Neural cell (in vitro differentiated cells): Measurements from ENCODE around the gene ACYP2.

Experiments used
- POLR2AphosphoS5 ChIP-seq: IDR thresholded peaks from 2 replicates; pipeline ENCODE4 v1.6.1; 2012
- TAF1 ChIP-seq: IDR thresholded peaks from 2 replicates; pipeline ENCODE4 v1.6.1; 2012; ENCODE audit warnings: low read depth
- TF ChIP-seq, protein P1 (sequence below): fragments of 450-650 bp; IDR thresholded peaks from 2 replicates; pipeline ENCODE4 v1.5.1; 2014; ENCODE audit warnings: antibody characterized with exemption, mild to moderate bottlenecking, moderate library complexity; ENCODE audit not compliant: poor library complexity, severe bottlenecking

- TF ChIP-seq TAF1 (no peak), POLR2AphosphoS5 (no peak)
- TF ChIP-seq, protein P1, sequence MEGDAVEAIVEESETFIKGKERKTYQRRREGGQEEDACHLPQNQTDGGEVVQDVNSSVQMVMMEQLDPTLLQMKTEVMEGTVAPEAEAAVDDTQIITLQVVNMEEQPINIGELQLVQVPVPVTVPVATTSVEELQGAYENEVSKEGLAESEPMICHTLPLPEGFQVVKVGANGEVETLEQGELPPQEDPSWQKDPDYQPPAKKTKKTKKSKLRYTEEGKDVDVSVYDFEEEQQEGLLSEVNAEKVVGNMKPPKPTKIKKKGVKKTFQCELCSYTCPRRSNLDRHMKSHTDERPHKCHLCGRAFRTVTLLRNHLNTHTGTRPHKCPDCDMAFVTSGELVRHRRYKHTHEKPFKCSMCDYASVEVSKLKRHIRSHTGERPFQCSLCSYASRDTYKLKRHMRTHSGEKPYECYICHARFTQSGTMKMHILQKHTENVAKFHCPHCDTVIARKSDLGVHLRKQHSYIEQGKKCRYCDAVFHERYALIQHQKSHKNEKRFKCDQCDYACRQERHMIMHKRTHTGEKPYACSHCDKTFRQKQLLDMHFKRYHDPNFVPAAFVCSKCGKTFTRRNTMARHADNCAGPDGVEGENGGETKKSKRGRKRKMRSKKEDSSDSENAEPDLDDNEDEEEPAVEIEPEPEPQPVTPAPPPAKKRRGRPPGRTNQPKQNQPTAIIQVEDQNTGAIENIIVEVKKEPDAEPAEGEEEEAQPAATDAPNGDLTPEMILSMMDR: no peak
Observed at GRCh38 chr2:54194761-54195750, 79.6 kb downstream of the ACYP2 start.
